Activated T-helper 1 cell treated with anti-CD3 and anti-CD28 coated beads, Interleukin-12 subunit alpha, Interleukin-12 subunit beta, Interleukin-2, Interleukin-4 antibody, amounts not matched to agents 30 ng/mL and 10 ng/mL and 1 ng/mL, durations not matched to agents 14 hours and 24 hours and 36 hours (primary cell): ENCODE data around the gene ASAP3. TPM values are rescaled to one million over a fixed set of nuclear protein-coding genes. Genes with fewer than 3 reads are reported as not detected.

Source experiments
- DNase-seq: peaks from one replicate; pipeline ENCODE4 v3.0.0; 2021; ENCODE audit warnings: low spot score
- H3K27ac Mint-ChIP-seq: one replicate; pipeline ENCODE4 v1.8.0; 2021; ENCODE audit warnings: mild to moderate bottlenecking, mixed read lengths
- H3K27me3 Mint-ChIP-seq: one replicate; pipeline ENCODE4 v1.8.0; 2022; ENCODE audit warnings: mild to moderate bottlenecking, moderate library complexity, mixed read lengths; ENCODE audit not compliant: insufficient read depth
- H3K36me3 Mint-ChIP-seq: one replicate; pipeline ENCODE4 v1.8.0; 2021; ENCODE audit warnings: low read depth, mixed read lengths
- H3K4me1 Mint-ChIP-seq: one replicate; pipeline ENCODE4 v1.8.0; 2021; ENCODE audit warnings: low read depth, mixed read lengths
- H3K4me3 Mint-ChIP-seq: one replicate; pipeline ENCODE4 v1.8.0; 2021; ENCODE audit warnings: mild to moderate bottlenecking, moderate library complexity, mixed read lengths
- H3K9me3 Mint-ChIP-seq: one replicate; pipeline ENCODE4 v1.8.0; 2021; ENCODE audit warnings: mixed read lengths
- intact Hi-C: fragments of 100-400 bp; cut with micrococcal nuclease; formaldehyde crosslinking; loops from one replicate; pipeline ENCODE4 v1.15.1; 2024
- total RNA-seq: library from RNA; stranded (reverse); gene quantifications from 2 replicates; pipeline ENCODE4 v1.2.3, GENCODE V29; 2022

ASAP3 gene
- total RNA-seq = not detected in 2 replicates

GRCh38 chr1:23483321-23484252 lies at the start of gene ASAP3:
ASAP3 (minus strand) TSS chr1:23484179; CDS start chr1:23484133, 46 bp downstream.
- intact Hi-C loops = loop anchor here (1.0 to 2.0 kb wide), 7 partner anchors 14 to 208 kb away; partner anchors contain the start of genes ID3, RPL11 and ZNF436
- no peak for DNase-seq
- peak within 1 kb of the TSS; percentile 44 for H3K27ac Mint-ChIP-seq
- H3K4me1 Mint-ChIP-seq = peaks cover 16% of the 10 kb centered on the region
- peaks cover 60% of the 10 kb centered on the region for H3K27me3 Mint-ChIP-seq
- H3K9me3 Mint-ChIP-seq = no peaks in the 10 kb centered on the region
- no peaks in the 10 kb centered on the region for H3K36me3 Mint-ChIP-seq
- peak within 1 kb of the TSS; percentile 87 for H3K4me3 Mint-ChIP-seq

- H3K4me1 Mint-ChIP-seq = peaks cover 59% of the 10 kb centered on the region
- peaks cover 2% of the 10 kb centered on the region for H3K36me3 Mint-ChIP-seq
- DNase-seq = no peak
- H3K27me3 Mint-ChIP-seq = no peaks in the 10 kb centered on the region
- intact Hi-C loops = loop anchor here (5.0 kb wide), 1 partner anchor 209 kb away; the partner anchor contains the start of gene ELOA
- peak overlapping the region; percentile 64 for H3K4me3 Mint-ChIP-seq
- H3K27ac Mint-ChIP-seq = peak overlapping the region; percentile 59
- no peaks in the 10 kb centered on the region for H3K9me3 Mint-ChIP-seq
Observed at GRCh38 chr1:23533246-23534023, 49.5 kb upstream of the ASAP3 start.

GRCh38 chr1:23531562-23532094 lies 47.6 kb upstream of the ASAP3 start:
- Mint-ChIP-seq H3K4me3 (peak overlapping the region; percentile 96), H3K27me3 (no peaks in the 10 kb centered on the region), H3K36me3 (peaks cover 2% of the 10 kb centered on the region), H3K27ac (peak overlapping the region; percentile 97), H3K4me1 (peaks cover 77% of the 10 kb centered on the region), H3K9me3 (no peaks in the 10 kb centered on the region)
- no peak for DNase-seq
- intact Hi-C loops = loop anchor here (1.0 to 5.0 kb wide), 4 partner anchors 8 to 211 kb away; partner anchors contain the start of genes ELOA and HNRNPR

GRCh38 chr1:23530747-23531561 lies 47.0 kb upstream of the ASAP3 start, which contains the start of gene E2F2:
E2F2 (minus strand) TSS chr1:23531233; CDS start chr1:23530793, 440 bp downstream.
- Mint-ChIP-seq H3K4me1 (peaks cover 84% of the 10 kb centered on the region), H3K9me3 (no peaks in the 10 kb centered on the region), H3K27ac (peak within 1 kb of the TSS; percentile 97), H3K4me3 (peak within 1 kb of the TSS; percentile 96), H3K36me3 (peaks cover 6% of the 10 kb centered on the region), H3K27me3 (no peaks in the 10 kb centered on the region)
- intact Hi-C loops = loop anchor here (1.0 to 5.0 kb wide), 4 partner anchors 8 to 211 kb away; partner anchors contain the start of genes ELOA and HNRNPR
- peak; percentile 76 for DNase-seq

- DNase-seq = no peak
- Mint-ChIP-seq H3K27me3 (no peaks in the 10 kb centered on the region), H3K9me3 (no peaks in the 10 kb centered on the region), H3K4me1 (peaks cover 84% of the 10 kb centered on the region), H3K4me3 (peak overlapping the region; percentile 85), H3K27ac (peak overlapping the region; percentile 84), H3K36me3 (peaks cover 7% of the 10 kb centered on the region)
- intact Hi-C loops = loop anchor here (2.0 to 5.0 kb wide), 2 partner anchors 185 to 212 kb away; partner anchors contain the start of genes ELOA and HNRNPR
Observed at GRCh38 chr1:23530087-23530746, 46.2 kb upstream of the ASAP3 start.

- Mint-ChIP-seq H3K27ac (peak overlapping the region; percentile 84), H3K27me3 (no peaks in the 10 kb centered on the region), H3K4me3 (peak overlapping the region; percentile 85), H3K36me3 (peaks cover 7% of the 10 kb centered on the region), H3K4me1 (peaks cover 87% of the 10 kb centered on the region), H3K9me3 (no peaks in the 10 kb centered on the region)
- DNase-seq = no peak
- intact Hi-C loops = loop anchor here (2.0 to 10.0 kb wide), 4 partner anchors 29 to 415 kb away; partner anchors contain the start of genes ELOA, HNRNPR and ID3
Observed at GRCh38 chr1:23529146-23530086, 45.4 kb upstream of the ASAP3 start.

GRCh38 chr1:23528250-23528978 lies 44.4 kb upstream of the ASAP3 start:
- intact Hi-C loops = loop anchor here (1.0 to 10.0 kb wide), 3 partner anchors 30 to 414 kb away; partner anchors contain the start of genes ASAP3 and ID3

GRCh38 chr1:23527900-23528249 lies 43.9 kb upstream of the ASAP3 start:
- Mint-ChIP-seq H3K4me3 (peak overlapping the region; percentile 85), H3K27ac (peak overlapping the region; percentile 84), H3K27me3 (no peaks in the 10 kb centered on the region), H3K9me3 (no peaks in the 10 kb centered on the region), H3K4me1 (peaks cover 78% of the 10 kb centered on the region), H3K36me3 (peaks cover 8% of the 10 kb centered on the region)
- intact Hi-C loops = loop anchor here (1.0 to 10.0 kb wide), 3 partner anchors 31 to 413 kb away; partner anchors contain the start of genes ASAP3 and ID3
- no peak for DNase-seq

More at GRCh38 chr1:23528250-23528978, 44.4 kb upstream of the ASAP3 start:
- peak overlapping the region; percentile 84 for H3K27ac Mint-ChIP-seq
- H3K36me3 Mint-ChIP-seq = peaks cover 7% of the 10 kb centered on the region
- H3K4me3 Mint-ChIP-seq = peak overlapping the region; percentile 85
- peaks cover 81% of the 10 kb centered on the region for H3K4me1 Mint-ChIP-seq
- no peaks in the 10 kb centered on the region for H3K27me3 Mint-ChIP-seq
- H3K9me3 Mint-ChIP-seq = no peaks in the 10 kb centered on the region
- DNase-seq = peak; percentile 77

- no peaks in the 10 kb centered on the region for H3K27me3 Mint-ChIP-seq
- peaks cover 78% of the 10 kb centered on the region for H3K4me1 Mint-ChIP-seq
- peak overlapping the region; percentile 85 for H3K4me3 Mint-ChIP-seq
- peak overlapping the region; percentile 84 for H3K27ac Mint-ChIP-seq
- no peak for DNase-seq
- intact Hi-C loops = loop anchor here (10.0 kb wide), 1 partner anchor 413 kb away; no protein-coding TSS in a partner anchor
- no peaks in the 10 kb centered on the region for H3K9me3 Mint-ChIP-seq
- H3K36me3 Mint-ChIP-seq = peaks cover 13% of the 10 kb centered on the region
Observed at GRCh38 chr1:23527366-23527765, 43.4 kb upstream of the ASAP3 start.
